SK-N-DZ (cell line): ENCODE data around the gene TP53BP2.
A peak's percentile ranks its signal among the peaks of the same experiment; 100 is the strongest.
"Not testable (repeated sequence)": the region's sequence is repeated elsewhere in the genome, so short reads cannot be mapped to it uniquely, and the experiment has no call there.

Experiments
- DNase-seq: peaks from one replicate; pipeline ENCODE4 v3.0.0-alpha.2; 2015; ENCODE audit warnings: low spot score

Gene TP53BP2

GRCh38 chr1:223853275-223853674, 7.5 kb upstream of the TP53BP2 start:
- no peak for DNase-seq

GRCh38 chr1:223852337-223852736, 6.6 kb upstream of the TP53BP2 start:
- no peak for DNase-seq

GRCh38 chr1:223849352-223850254, 3.9 kb upstream of the TP53BP2 start:
- no peak for DNase-seq

DNA sequence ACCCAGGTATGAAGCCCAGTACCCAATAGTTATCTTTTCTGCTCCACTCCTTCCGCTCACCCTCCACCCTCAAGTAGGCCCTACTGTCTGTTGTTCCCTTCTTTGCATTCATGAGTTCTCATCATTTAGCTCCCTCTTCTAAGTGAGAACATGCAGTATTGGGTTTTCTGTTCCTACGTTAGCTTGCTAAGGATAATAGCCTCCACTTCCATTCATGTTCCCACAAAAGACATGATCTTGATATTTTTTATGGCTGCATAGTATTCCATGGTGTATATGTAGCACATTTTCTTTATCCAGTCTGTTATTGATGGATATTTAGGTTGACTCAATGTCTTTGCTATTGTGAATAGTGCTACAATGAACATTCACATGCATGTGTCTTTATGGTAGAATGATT, 2.8 kb upstream of the TP53BP2 start:
- no peak for DNase-seq

DNA sequence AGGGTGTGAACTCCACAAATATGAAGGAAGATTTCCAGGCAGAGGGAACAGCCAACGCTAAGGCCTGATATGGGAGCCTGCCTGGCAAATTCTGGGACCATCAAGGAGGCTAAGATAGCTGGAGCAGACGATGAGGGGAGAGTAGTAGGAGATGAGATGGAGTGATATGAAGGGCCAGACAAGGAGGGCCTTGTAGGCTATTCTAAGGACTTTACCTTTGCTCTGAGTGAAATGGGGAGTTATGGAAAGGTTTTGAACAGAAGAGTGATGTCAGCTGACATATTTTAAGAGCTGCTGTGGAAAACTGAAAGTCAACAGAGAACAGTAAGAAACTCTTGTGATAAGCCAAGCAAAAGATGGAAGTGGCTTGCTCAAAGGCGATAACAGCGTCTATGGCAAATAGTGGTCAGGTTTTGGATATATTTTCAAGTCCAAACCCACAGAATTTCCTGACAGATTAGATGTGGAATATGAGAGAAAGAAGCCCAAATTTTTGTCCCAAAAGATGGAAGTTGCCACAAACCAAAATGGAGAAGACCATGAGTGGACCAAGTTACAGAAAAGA, 2.1 kb upstream of the TP53BP2 start:
- no peak for DNase-seq

- DNase-seq = peak; percentile 31
Measured at GRCh38 chr1:223845037-223845809, 524 bp downstream of the TP53BP2 start.

- no peak for DNase-seq
Measured at GRCh38 chr1:223844787-223845036, 1.0 kb downstream of the TP53BP2 start.

GRCh38 chr1:223843934-223844786, 1.6 kb downstream of the TP53BP2 start:
- DNase-seq = no peak

DNA sequence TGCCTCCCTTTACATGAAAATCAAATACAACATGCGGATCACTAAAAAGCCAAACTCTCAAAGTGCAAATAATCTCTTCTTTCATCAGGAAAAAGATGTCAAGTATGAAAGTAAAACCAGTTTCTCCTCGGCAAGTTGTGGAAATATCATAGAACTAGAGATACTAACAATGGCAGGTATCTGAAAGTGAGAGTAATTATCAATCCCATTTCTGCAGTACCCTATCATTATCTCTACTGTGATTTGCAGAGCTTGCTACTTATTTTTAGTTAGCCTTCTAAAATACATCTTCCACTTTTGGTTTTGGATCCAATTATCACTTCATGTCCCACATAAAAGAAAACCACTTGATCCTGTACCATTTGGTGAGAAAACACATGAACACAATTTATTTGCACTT, 3.0 kb downstream of the TP53BP2 start:
- no peak for DNase-seq

GRCh38 chr1:223841977-223842623, 3.6 kb downstream of the TP53BP2 start:
- DNase-seq = not testable (repeated sequence)

- no peak for DNase-seq
Measured at GRCh38 chr1:223840254-223840653, 5.5 kb downstream of the TP53BP2 start.

DNA sequence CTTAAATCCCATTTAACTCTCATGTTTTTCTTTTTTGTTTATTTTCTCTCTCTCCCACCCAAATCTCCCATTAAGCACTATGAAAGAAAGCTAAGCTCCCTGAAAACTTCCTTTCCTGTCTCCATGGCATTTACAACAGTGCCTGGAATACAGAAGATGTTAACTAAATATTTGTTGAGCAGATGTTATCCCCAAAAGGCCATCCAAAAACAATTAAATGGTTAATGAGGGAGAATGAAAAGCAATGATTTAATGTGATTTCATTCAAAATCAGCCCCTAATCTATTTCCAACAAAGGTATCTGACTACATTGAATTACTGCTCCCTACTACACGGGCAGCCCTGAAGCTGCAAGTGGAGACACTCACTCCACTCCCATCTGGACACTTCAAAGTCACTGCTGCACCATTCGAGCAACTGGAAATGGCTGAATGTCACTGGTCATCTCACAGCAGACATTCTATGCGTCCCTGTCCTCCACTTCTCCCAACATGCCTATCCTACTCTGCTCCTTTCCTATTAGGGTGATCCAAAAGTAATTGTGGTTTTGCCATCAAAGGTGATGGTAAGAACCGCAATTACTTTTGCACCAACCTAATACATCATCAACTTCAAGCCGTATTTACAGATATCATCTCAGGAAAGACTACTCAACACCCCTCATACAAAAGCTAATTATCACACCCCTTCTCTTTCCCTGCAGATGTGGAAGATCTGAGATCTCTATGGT, 7.5 kb downstream of the TP53BP2 start:
- DNase-seq = no peak

DNA sequence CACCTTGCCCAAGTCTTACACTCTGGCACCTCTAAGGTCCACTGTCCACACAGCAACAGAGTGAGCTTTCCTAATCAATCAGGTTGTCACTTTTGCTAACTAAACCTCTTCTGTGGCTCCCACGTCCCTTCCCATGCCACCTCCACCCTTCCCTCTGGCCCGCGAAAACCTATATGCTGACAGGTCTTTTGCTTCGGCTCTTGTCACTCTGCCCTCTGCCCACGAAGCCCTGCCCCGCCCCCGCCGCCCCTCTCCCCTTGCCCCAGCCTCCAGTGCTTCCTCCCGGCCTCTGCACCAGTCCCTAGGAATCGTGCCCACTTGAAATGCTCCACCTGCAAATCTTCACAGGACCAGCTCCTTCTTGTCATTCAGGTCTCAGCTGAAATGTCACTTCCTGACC, 8.1 kb downstream of the TP53BP2 start:
- no peak for DNase-seq

GRCh38 chr1:223837206-223837605, 8.5 kb downstream of the TP53BP2 start:
- DNase-seq = peak; percentile 24

- DNase-seq = no peak
Measured at GRCh38 chr1:223836586-223836985, 9.2 kb downstream of the TP53BP2 start.

GRCh38 chr1:223835754-223836153, 10.0 kb downstream of the TP53BP2 start:
- DNase-seq = no peak

DNA sequence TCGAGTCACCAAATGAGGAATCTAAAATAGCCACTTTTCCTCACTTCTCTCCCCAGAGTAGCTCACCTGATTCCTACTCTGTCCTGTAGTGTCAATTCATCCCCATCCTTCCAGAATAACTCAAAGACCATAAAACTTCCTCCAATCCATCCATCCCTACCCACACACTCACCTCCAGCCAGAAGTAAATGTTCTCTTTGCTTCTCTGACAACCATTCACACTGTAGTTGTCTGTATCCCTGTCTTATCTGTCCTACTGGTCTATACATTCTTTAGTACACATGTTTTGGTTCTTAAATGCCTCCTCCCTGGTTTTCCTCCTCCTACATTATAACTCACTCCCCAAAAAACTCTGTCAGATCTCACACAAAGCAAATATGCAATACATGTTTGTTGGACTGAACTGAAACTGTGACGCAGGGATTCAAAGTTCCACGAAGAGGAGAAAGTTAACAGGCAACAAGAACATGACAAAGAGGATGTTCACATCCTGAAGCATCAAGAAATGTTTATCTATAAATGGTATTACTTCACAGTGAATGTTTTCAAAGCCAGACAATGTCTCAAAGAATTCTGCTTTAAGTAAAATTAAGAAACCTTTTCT, 11.0 kb downstream of the TP53BP2 start:
- no peak for DNase-seq

DNA sequence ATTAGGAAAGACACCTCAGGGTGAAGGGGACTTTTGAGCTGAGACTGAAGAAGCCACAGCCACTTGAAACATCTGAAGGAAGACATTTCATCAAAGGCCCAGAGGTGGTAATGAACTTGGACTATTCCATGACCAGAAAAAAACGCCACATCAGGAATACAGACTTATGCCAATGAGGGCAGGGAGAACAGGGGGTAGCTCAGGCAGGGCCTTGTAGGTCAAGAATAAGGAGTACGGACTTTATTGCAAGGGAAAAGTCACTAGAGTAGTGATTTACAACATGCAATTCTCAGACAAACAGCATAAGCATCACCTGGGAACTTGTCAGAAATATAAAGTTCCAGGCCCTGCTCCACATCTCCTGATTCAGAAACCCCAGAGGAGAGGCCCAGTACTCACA, 11.8 kb downstream of the TP53BP2 start:
- DNase-seq = no peak

DNA sequence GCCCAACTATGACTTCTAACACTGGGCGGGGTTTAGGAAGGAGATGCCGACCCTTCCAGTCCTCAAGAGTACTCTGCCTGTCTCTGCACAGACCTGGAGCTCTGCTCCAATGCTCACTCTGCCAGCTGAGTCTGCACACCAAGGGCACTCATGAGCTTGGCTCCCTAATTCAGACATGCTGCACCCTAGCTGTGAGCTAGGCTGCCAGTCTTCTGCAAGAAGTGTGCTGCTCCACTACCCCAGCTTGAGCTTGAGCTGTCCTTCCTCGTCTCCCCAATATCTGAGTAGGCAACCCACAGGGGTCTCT, 13.2 kb downstream of the TP53BP2 start:
- no peak for DNase-seq
